SU-DHL-6 (cell line): ENCODE data around the gene YTHDC1.

Experiments used
- CTCF ChIP-seq: fragments of 200-600 bp; sonication (generic); IDR thresholded peaks from one replicate; pipeline ENCODE4 v1.5.1; 2017; ENCODE audit warnings: antibody characterized with exemption, mild to moderate bottlenecking, low read length, moderate library complexity; ENCODE audit not compliant: insufficient read depth, poor library complexity, severe bottlenecking
- EZH2phosphoT487 ChIP-seq: fragments of 200-600 bp; sonication (generic), shearing (Covaris generic); conservative IDR thresholded peaks from 2 replicates; pipeline ENCODE4 v1.6.1; 2018; ENCODE audit warnings: mild to moderate bottlenecking, antibody characterized with exemption, low read length, moderate library complexity, mixed read lengths

- TF ChIP-seq EZH2phosphoT487, result no peak
- TF ChIP-seq CTCF, result no peak
Observed at GRCh38 chr4:68390205-68390935, 40.5 kb upstream of the YTHDC1 start.
